IPS DF 4.7 (cell line): Measurements from ENCODE around the gene HDAC4.

Experiments
- DNase-seq: peaks from one replicate; pipeline ENCODE4 v3.0.0-alpha.2; 2013; ENCODE audit warnings: low spot score; ENCODE audit errors: extremely low read depth

Gene HDAC4

DNA sequence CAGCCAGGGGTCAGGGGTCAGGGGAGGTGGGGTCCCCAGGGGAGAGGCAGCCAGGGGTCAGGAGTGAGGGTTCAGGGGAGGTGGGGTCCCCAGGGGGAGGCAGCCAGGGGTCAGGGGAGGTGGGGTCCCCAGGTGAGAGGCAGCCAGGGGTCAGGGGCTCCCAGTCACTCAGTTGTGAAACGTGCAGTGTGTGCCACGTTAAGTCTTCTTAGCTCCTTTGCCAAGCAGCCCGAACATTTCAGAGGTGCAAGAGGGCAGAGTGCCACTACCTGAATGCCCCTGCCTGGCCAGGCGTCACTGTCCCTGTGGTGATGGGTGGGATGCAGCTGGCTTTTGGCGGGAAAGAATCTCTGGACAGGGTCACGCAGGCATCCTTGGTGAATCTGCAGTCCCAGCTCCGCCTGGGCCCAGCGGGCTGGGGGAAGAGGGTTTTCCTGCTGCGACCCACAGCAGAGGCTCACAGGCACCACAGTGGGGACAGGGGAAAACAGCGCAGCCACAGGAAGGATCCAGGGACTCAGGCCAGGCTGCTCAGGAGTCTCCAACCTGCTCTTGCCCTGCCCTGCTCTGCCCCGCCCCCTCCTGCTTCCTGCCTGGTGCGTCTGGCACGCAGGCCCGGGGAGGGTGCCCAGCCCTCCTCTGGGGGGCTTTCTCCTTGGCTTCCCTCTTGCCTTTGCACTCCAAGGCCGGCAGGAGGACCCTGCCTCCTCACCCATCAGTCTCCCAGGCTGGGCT, 364.7 kb downstream of the HDAC4 start:
- DNase-seq = no peak

DNA sequence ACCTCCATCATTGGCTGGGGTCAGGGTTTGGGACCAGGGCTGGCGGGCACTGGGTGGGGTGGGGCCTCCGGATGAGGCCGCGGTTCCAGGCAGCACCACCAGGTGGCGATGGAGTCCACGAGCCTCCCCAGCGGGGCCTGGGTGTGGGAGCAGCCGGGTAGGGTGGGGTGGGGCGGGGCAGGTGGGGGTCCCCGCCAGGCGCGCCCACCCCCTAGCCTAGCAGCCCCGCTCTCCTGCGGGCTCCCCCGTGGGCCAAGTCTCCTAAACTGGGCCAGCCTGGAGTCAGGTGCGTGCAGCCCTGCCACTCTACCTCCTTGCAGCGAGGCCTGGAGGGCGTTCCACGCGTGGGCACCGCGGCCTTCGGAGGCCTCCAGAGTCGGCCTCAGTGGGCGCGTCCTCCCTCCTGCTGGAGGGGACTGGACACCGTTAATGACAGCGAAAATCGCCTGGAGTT, 365.4 kb downstream of the HDAC4 start:
- peak; percentile 11 for DNase-seq

DNA sequence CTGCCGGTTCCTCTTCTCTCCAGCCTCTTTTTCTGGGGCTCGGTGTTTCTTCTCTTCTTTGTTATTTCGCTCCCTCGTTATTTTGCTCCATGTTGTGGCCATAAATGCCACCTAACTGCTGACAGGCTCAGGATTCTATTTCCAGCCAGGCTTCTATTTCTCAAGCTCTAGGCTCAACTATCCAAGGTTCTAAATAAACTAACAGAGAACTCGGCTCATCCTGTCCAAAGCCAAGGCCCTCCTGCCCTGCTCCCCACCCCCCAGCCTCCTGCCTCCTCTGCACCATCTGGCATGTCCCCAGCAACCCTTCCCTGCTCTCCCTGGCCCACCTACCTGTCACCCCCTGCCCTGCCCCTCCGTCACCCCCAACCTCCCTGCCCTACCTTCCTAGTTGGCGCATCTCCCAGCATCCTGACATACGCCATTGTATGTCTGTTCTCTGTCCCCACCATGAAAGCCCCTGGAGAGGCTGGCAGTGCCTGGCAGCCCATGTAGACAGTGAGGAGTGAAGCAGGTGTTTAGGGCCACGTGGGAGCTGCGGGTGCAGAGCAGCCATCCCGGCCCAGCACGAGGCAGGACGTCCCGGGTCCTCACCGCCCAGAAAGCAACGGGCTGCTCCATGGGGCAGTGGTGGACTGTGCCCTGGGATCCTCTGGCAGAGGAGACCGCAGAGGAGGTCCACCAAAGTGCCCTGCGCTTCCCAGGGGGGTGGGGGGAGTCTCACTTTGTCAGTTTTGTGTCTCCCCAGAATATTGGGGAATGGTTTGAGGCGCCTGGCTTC, 366.1 kb downstream of the HDAC4 start:
- DNase-seq = no peak

DNA sequence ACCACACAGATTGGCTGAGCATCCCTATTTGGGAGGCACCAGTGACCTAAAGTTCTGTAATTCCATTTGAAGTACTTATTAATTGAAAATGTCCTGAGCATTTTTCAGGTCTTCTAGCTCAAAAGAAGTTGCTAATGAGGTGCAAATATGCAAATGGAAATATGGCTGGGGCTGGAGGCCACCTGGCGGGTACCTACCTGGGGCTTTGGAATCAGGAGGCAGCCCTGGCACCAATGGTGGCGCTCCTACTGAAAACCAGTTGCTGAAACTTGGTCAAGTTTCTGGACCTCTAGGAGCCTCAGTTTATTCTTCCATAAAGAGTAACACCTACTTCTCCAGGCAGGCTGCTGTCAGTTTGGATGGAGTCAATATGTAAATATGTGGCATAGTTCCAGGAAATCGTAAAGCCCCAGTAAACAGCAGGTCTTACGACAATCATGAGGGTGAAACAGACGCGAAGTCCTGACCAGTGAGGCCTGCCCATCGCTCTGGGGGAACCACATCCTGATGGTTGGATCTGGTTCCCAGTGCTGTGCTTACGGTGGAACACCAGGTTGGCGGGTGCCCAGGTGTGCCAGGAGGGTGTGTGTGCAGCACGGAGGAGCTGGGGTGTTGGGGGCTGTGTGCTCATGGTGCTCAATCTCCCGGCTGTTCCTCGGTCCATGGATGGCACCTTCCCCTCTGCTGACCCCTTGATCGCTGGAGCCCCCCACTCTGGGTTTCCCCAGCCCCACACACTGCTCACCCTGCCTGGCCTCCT, 366.8 kb downstream of the HDAC4 start:
- DNase-seq = no peak

DNA sequence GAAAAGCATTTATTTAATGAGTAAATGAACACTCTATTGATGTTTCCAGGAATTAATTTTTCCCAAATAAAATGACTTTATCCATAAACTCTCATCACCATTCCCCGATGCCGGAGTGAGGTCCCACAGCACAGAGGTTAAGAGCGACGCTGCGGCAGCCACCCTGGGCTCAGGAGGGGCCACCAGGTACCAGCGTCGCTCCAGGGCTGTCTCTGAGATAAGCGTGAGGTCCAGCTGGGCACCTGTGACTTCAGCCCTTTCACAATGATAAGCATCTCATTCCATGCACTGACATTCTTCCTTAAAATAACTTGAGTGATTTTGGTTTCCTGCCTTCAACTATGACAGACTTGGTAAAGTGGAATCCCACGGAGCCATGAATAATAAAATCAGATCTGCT, 370.9 kb downstream of the HDAC4 start:
- no peak for DNase-seq

DNA sequence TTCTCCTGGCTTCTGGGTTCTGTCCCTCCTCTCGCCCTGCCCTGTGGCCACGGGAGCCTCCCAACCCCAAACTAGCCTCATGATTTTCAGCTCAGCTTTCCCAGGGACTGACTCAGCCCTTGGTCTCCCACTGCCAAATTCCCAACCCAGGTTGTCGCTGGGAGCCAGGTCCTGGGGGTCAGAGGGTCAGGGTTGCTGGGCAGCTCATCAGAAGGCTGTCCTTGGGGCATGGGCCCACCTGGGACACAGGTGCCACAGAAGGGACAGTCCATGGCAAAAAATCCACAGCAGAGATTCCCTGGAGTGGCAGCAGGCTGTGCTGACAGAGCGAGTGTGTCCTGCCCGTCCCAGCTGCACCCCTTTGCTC, 372.6 kb downstream of the HDAC4 start:
- no peak for DNase-seq

DNA sequence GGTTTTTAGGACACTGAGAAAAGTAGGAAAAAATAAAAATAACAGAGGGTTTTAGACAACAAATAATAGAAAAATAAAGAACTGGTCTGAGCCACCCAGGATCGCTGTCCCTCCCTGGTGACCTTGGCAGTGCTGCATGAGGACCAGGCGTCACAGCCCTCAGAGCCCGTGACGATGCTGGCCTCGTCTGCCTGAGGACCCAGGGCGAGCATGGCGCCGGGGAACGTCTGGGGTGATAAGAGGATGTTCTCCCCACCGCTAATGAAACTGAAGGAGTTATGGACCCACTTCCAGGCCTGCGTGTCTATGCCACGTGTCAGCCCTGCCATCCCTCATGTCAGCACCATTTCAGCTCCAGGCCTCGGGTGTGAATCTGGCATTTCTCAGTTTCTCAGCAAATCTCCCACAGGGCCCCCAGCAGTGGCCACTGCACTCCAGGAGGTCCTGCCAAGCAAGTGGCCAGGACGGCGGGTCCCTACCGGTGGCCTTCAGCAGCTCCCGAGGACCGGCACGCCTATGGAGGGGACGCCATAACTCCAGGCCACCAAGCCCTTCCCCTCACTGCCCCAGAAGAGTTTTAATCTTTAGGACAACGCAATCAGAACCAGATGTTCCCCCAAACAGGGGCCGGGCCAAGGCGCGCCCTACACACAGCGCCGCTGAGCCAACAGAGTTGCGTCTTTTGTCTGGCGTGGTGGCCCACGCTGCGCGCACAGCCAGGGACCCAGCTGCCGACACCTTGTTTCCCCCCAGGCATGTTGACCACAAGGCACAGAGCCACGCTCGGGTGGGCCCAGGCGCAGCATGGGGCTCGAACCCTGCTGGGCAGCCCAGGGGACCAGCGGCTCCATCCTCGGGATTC, 373.2 kb downstream of the HDAC4 start:
- no peak for DNase-seq

DNA sequence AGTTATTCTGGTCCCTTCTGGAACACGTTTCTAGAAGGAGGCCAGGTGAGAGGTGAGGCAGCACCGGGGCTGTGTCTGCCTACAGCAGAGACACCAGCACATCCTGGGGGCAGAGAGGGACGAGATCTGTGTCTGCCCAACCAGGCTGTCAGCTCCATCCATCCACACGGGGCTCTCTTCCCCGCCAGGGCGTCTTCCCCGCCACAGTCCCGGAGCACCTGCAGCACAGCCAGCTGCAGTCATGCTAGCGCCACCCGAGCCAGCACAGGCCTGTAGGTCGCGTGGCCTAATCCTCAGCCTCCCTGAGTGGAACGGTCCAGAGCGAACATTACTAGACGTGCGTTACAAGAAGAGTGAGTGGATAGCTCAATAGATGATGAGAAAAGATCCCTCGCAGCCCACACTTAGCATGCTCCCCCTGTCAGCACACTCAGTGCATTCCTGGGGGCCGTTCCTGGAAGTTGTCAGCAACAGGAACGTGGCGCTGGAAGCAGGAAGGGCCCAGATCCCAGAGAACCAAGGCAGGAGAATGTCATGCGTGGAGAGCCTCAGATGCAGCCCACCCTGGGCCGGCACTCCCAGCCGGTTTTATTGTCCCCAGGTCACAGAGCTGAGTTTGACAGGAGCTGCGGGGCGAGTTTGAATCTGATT, 374.0 kb downstream of the HDAC4 start:
- DNase-seq = no peak

DNA sequence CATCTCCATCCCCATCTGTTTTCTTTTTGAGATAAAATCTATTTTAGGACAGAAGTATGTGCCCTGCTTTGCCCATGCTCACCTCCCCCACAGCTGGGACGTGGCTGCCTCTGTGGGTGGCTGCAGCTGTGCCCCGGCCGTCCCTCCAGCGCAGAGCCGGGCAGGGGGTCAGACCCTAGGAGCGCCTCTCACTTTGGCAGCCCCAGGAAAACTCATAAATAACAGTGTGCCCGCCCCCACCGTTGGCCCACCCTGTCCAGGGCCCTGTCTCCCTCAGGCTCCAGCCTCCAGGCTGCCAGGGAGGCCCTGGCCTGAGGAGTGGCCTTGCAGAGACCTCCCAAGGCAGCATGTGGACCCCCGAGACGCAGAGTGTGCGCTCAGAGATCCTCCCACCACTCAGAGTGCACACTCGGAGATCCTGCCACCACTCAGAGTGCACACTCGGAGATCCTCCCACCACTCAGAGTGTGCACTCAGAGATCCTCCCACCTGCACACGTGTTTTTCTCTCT, 374.8 kb downstream of the HDAC4 start:
- DNase-seq = no peak

DNA sequence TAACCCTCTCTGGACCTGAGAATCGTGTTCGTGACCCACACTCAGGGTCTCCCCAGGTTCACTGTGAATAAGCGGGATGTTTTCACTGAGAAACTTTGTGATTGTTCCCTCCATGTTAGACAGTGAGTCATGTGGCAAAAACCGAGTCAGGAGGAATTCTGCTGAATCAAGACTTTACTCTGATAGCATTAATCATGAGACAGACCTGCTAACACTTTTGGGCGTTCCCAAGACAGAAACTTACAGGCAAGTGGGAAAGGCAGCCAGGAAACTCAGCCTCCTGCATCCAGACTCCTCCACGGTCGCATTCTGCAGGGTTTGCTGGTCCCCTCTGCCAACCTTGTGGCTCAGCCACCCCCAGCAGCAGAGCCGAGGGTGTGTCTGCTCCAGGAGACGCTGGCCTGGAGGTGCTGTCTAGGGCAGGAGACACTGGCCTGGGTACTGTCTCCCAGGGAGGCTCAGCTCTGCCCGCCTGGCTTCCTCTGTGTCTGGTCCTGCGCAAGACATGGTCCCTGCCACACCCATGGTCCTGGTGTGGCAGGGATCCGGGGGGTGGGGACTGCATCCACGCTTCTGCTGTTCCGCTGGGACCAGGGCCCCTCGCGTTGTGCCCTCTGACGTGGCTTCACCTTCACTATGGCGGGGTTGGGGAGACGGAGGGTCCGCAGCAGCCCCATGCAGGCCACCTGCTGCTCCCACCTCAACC, 375.6 kb downstream of the HDAC4 start:
- no peak for DNase-seq

DNA sequence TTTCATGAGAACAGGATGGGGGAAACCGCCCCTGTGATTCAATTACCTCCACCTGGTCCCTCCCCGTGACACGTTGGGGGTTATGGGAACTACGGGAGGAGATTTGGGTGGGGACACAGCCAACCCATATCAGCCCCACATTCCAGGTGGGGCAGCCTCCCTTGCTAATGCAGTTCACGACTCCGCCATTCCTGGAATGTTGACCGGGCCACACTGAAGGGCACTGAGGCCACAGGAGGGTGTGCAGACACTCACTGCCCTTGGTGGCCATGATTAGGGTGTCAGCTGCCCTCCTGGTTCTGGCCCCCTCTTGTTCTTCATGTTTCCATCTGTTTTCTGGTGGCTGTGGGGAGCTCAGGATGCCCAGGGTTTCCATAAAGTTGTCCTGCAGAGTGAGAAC, 376.6 kb downstream of the HDAC4 start:
- DNase-seq = no peak

DNA sequence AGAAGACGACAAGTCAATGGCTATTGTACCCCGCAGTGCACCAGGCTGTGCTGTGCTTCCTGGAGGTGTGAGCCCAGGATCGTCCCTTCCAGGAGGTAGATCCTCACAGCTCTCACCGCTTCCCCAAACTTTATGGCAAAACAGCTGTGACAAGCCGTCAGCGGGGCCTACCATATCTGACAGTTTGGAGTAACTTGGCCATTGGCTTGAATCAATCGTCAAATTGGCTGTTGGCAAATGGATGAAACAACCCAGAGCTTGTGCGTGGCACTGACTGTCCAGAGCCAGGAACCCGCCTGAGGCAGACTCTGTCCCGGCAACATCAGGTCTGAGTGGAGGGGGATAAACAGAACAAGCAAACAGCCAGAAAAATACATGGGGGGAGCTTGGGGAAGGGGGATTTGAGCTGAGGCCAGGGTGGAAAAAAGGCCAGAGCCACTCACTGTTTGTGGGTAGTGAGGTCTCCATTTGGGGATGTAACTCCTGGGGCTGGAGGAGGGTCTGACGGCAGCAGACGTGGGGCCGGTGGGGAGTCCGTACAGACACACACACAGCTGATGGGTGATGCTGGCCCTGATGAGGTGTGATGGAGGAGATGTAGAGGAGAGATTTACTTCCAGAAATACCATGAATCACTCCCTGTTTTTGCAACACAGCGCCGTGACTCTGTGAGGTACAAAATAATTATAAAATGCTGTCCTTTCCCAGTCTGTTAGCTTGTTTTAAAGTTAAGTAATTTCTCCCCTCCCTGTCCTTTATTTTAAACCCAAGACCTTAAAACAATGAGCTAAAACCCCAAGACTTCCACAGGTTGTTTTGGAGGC, 378.2 kb downstream of the HDAC4 start:
- no peak for DNase-seq

DNA sequence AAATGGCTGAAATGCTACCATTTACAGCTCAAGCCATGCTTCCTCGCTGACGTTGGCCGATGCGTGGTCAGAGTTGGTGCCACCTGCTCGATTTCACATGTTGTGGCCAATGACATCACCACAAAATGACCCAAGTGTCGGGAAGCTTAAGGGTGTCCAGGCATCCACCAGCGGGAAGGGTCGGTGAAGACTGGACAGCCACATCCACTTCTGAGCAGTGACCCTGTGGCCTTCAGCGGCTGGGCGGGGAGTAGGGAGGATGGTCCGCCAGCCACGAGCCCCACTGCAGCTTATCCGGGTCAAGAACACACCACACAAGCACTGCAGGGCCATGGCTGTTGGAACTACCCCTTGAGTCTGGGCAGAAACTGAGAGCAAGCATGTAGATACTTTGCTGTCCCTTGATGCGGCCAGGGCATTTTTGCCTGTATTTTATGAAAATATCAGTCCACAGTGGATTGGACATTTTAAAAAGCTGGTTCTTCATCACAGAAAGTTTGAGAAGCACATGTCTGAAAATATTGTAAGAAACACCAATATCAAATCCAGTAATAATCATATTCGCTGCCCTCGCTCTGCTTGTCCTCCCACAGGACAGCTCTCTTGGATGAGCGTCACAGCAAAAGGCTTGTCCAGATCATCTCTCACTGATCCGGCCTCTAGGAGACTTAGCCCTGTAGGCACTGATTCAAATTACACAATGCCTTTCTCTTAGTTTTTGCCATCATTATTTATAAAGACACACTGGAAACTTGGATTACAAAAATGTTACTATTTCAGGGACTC, 379.0 kb downstream of the HDAC4 start:
- DNase-seq = no peak

DNA sequence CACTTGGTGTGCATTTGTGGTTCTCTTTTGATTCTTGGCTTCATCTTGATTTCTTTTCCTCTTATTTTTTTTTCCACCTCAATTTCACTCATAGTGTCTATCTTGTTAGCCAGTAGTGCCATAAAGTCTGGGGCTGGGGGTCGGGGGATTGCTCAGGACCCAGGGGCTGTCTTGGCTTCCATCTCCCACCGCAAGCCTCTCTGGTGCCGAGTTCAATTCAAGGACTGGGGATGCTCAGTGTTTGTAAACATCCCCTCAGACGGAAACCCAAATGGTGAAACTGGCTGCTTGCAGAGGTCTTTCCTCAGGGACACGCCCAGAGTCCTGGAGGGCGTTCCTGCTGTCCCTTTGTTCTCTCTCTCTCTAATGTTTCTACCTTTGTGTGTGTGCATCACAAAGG, 379.6 kb downstream of the HDAC4 start:
- DNase-seq = no peak

DNA sequence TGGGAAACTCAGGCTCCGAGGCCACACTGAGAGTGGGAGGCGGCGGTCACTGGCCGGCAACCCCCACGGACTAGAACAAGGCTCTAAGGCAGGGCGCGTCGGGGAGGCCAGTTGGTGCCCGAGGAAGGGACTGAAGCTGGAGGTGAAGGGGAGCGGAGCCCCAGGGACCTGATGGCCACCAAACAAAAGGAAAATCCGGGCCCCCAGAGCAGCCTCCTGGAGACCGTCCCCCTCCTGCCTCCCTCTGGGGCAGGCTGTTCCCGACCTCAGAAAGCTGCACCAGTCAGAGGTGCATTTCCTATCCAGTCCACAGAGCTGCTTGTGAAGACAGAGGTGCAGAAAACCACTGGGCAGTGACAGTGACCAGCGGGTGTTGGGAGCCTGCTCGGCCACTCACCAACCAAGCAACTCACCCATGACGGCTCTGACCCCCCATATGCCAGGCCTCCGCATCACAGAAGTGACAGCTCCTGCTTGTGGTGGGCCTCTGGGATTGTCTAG, 380.2 kb downstream of the HDAC4 start:
- no peak for DNase-seq

DNA sequence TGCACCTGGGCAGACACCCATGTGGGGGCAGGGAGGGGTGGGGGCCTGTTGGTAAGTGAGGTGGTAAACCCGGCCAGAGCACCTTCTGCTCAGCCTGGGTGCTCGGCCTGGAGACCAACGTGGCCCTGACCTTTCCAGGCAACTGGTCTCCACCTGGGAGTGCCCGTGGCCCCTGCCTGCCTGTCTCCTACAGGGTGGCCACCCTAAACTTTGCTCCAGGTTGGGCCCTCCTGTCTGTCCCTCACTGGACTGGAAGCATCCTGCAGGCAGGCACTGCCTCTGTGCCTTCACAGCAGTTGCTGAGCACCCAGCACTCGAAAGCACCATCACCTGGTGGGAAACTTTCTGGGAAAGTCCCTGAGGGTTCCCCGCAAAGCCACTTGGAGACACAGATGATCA, 381.6 kb downstream of the HDAC4 start:
- no peak for DNase-seq

DNA sequence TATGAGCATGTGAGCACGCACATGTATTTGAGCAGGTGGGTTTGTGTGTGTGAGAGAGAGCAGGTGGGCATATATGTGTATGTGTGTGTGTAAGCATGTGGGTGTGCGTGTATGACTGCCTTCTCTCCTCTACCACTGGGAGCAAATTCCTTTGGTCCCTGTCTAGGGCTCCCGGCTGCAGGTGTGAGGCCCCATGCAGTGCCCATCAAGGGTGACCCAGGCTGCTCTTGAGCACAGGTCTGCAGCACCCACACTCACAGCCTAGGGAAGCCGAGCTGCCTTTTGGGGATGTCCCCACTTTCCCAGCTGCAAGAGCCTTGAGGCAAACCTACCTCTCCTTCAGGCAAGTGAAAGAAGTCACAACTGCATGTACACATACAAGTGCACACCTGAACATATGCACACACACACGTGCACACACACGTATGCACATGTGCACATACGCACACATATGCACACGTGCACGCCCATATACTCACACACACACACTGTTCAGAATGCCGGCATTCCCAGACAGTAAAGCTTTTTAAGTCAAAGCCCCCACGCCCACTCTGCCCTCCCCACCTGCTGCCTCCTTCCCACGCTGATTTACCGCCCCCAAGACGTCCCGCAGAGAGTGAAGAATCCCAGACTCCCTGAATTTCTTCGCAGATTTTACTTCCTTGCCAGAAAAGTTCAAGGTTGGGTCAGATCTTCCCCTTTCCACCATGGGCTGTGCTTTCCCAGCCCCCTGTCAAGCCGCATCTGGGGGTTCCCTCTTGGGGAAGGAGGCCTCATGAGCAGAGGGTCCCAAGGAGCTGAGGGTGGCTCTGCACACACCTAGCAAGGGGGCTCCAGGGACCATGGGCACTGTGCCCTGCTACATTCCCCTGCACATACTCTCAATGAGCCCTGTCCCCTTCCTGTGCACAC, 382.3 kb downstream of the HDAC4 start:
- DNase-seq = no peak
